PFSK-1 (cell line): ENCODE data around the gene CDCA5.

Experiments
- FOXP2 ChIP-seq: optimal IDR thresholded peaks from 2 replicates; pipeline ENCODE3; 2011; ENCODE audit warnings: borderline replicate concordance, control low read depth, inconsistent platforms; ENCODE audit not compliant: insufficient read depth; ENCODE audit errors: extremely low read length, extremely low read depth
- POLR2AphosphoS5 ChIP-seq: IDR thresholded peaks from 2 replicates; pipeline ENCODE4 v1.6.1; 2012; ENCODE audit warnings: low read depth, mild to moderate bottlenecking, control low read depth, low read length, moderate library complexity
- SIN3A ChIP-seq: IDR thresholded peaks from 2 replicates; pipeline ENCODE4 v1.6.1; 2012; ENCODE audit warnings: mild to moderate bottlenecking, low read length, moderate library complexity, borderline replicate concordance; ENCODE audit not compliant: insufficient read depth
- TAF1 ChIP-seq: IDR thresholded peaks from 2 replicates; pipeline ENCODE4 v1.6.1; 2012; ENCODE audit warnings: low read length, control low read depth, borderline replicate concordance; ENCODE audit not compliant: insufficient read depth
- TF ChIP-seq, protein P1 (sequence below), 2 experiments: IDR thresholded peaks; 2 replicates each; pipeline versions ENCODE4 v1.6.1 to v1.8.0; 2011 to 2012; ENCODE audit warnings: low read depth in 2 of 2, low read length in 2 of 2, control low read depth in 1 of 2, inconsistent platforms in 1 of 2, mild to moderate bottlenecking in 1 of 2, moderate library complexity in 1 of 2; ENCODE audit not compliant: insufficient read depth in 1 of 2

CDCA5 gene

GRCh38 chr11:65131417-65131776 is 47.6 kb upstream of the CDCA5 start:
- no peak for TF ChIP-seq SIN3A
- no peak for TF ChIP-seq POLR2AphosphoS5
- TF ChIP-seq FOXP2: no peak
- TF ChIP-seq TAF1: no peak
- TF ChIP-seq, protein P1, sequence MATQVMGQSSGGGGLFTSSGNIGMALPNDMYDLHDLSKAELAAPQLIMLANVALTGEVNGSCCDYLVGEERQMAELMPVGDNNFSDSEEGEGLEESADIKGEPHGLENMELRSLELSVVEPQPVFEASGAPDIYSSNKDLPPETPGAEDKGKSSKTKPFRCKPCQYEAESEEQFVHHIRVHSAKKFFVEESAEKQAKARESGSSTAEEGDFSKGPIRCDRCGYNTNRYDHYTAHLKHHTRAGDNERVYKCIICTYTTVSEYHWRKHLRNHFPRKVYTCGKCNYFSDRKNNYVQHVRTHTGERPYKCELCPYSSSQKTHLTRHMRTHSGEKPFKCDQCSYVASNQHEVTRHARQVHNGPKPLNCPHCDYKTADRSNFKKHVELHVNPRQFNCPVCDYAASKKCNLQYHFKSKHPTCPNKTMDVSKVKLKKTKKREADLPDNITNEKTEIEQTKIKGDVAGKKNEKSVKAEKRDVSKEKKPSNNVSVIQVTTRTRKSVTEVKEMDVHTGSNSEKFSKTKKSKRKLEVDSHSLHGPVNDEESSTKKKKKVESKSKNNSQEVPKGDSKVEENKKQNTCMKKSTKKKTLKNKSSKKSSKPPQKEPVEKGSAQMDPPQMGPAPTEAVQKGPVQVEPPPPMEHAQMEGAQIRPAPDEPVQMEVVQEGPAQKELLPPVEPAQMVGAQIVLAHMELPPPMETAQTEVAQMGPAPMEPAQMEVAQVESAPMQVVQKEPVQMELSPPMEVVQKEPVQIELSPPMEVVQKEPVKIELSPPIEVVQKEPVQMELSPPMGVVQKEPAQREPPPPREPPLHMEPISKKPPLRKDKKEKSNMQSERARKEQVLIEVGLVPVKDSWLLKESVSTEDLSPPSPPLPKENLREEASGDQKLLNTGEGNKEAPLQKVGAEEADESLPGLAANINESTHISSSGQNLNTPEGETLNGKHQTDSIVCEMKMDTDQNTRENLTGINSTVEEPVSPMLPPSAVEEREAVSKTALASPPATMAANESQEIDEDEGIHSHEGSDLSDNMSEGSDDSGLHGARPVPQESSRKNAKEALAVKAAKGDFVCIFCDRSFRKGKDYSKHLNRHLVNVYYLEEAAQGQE (IDR thresholded peaks at IDR 0.05; ENCODE audit: insufficient read depth in 1 of 2, low read depth in 2 of 2, low read length in 2 of 2): no peak

- TF ChIP-seq SIN3A: no peak
- TF ChIP-seq, protein P1 (IDR thresholded peaks at IDR 0.05; ENCODE audit: insufficient read depth in 1 of 2, low read depth in 2 of 2, low read length in 2 of 2): no peak
- TF ChIP-seq POLR2AphosphoS5: no peak
Observed at GRCh38 chr11:65130631-65131416, 47.0 kb upstream of the CDCA5 start.

DNA sequence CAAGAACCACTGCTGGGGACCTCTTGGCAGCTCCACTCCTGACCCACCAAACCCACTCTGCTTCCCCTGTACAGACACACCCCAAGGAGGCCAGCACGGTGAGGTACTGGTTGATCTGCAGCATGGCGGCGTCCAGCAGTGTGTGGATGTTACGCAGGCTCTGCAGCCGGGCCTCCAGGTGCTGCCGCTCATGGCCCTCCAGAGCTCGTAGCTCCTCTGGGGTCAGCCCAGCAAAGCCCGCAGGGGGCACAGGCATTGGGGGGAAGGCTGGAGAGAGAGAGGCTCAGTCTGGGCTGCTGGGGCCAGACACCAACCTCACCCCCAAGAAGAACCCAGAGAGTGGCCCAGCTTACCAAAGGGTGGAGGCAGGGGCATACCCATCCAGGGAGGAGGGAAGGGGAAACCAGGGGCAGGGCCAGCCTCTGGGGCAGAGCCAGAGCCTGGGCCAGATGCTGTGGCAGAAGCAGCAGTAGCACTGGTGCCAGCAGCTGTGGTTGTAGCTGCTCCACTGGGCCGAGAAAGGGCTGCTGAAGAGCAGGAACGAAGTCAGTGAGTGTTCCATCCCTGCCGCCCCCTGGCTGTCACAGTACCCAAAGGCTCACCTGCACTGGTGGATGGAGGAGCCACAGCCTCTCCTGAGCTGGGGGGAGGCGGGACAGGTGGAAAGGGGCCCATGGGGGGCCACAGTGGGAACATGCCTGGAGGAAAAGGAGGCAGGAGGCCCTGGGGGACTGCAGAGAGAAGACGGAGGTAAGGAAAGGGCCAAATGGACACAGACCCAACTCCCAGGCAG is 46.0 kb upstream of the CDCA5 start:
- TF ChIP-seq SIN3A: no peak
- no peak for TF ChIP-seq TAF1
- no peak for TF ChIP-seq POLR2AphosphoS5
- TF ChIP-seq, protein P1 (IDR thresholded peaks at IDR 0.05; ENCODE audit: insufficient read depth in 1 of 2, low read depth in 2 of 2, low read length in 2 of 2): no peak
- TF ChIP-seq FOXP2: no peak

DNA sequence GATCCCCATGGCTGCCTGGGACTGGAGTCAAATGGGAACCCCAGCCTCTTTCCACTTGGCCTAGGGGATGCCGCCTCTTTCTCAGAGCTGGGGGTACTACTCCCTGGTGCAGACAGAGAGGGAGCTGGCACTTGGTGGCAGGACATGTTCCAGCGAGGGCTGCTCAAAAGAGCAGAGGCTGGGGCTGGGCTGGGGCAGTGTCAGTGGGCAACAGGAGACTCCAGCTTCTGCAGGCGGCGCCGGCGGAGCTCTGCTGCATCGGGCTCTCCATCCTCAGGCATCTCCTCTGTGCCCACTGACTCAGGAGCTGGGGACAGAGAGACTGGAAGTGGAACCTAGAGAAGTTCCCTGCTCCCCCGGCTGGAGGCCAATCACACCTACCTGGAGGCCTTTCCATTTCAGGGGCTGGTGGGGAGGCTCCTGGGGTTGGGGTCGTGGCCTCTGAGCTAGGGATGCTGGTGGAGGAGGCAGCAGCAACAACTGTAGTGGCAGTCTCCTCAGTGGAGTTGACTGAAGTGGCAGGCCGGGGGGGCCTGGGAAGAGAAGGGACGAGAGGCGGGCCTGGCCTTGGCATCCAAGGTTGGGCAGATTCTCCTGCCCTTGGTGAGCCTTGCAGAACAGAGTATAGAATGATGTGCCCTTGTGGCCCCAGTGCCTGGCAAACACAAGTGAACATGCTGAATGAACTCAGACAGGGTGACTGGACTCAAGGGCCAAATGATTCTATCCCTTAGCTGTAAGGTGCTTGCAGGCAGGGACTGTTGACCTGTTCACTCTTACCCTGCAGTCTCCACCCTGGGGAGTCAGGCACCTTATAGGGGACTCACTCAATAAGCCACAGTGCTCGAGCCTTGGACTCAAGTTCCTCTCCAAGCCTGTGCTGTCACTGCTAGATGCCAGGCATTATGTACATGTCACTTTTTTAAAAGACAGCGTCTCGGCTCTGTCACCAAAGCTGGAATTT is 44.6 kb upstream of the CDCA5 start:
- TF ChIP-seq SIN3A (no peak), TAF1 (no peak), POLR2AphosphoS5 (peak; percentile 33; the same call in 1 of the 2 replicates), FOXP2 (no peak)
- TF ChIP-seq, protein P1 (IDR thresholded peaks at IDR 0.05; ENCODE audit: insufficient read depth in 1 of 2, low read depth in 2 of 2, low read length in 2 of 2): no peak
